Esophagus muscularis mucosa (tissue), 4 donors: ENCODE measurements around the gene RPS6KL1.

Experiments used
- CTCF ChIP-seq, 3 experiments: fragments of 200-600 bp in 2 of 3; fragments of 450-650 bp in 1 of 3; sonication (generic) in 2 of 3; IDR thresholded peaks; one replicate each; pipeline ENCODE4 v1.5.1; 2017 to 2019; ENCODE audit warnings: antibody characterized with exemption in 3 of 3, mild to moderate bottlenecking in 2 of 3, moderate library complexity in 1 of 3
- EP300 ChIP-seq: sonication (generic); formaldehyde crosslinking; IDR thresholded peaks from one replicate; pipeline ENCODE4 v1.6.1; 2017; ENCODE audit warnings: antibody characterized with exemption
- POLR2A ChIP-seq: fragments of 450-650 bp; IDR thresholded peaks from one replicate; pipeline ENCODE4 v1.6.1; 2017; ENCODE audit warnings: antibody characterized with exemption, moderate library complexity, mild to moderate bottlenecking, low read depth
- POLR2AphosphoS5 ChIP-seq, 2 donors: sonication (generic); formaldehyde crosslinking; IDR thresholded peaks; one replicate each; pipeline ENCODE4 v1.6.1; 2017; ENCODE audit warnings: antibody characterized with exemption in 2 of 2

- no peak for TF ChIP-seq CTCF (IDR thresholded peaks at IDR 0.05)
- no peak for TF ChIP-seq POLR2AphosphoS5 (IDR thresholded peaks at IDR 0.05)
- TF ChIP-seq POLR2A = no peak
- no peak for TF ChIP-seq EP300
Observed at GRCh38 chr14:74911221-74911620, 11.8 kb downstream of the RPS6KL1 start.
